GM12878 (cell line): ENCODE measurements around the gene KCNG1. TPM values are rescaled to one million over a fixed set of nuclear protein-coding genes. Genes with fewer than 3 reads are reported as not detected.
A peak's percentile ranks its signal among the peaks of the same experiment; 100 is the strongest.

Experiments
- ATAC-seq: fragments of 200-7000 bp; cut with Tn5 transposase; 3 replicates; pipeline ENCODE4 v1.9.1; 2020; ENCODE audit warnings: mild to moderate bottlenecking, moderate library complexity
- BruUV-seq: library from RNA; stranded (reverse); fragments of 400-500 nt; replicated peaks from 2 replicates; lab custom pipeline; 2021; lab: Mats Ljungman, UMichigan
- CTCF ChIA-PET: fragments of 300-600 bp; sonication (Branson Sonifier 250); formaldehyde crosslinking; extraction: SDS; loops from one replicate; lab custom pipeline; 2021; ENCODE audit warnings: inconsistent platforms; lab: Yijun Ruan, JAX
- POLR2A ChIA-PET: fragments of 350-600 bp; formaldehyde crosslinking; extraction: SDS; loops from one replicate; lab custom pipeline; 2021; ENCODE audit warnings: inconsistent platforms; lab: Charles Lee
- RAD21 ChIA-PET: fragments of 300-600 bp; sonication (Branson Sonifier 250); formaldehyde crosslinking; loops from one replicate; lab custom pipeline; 2023; ENCODE audit warnings: antibody characterized with exemption; ENCODE audit not compliant: unreplicated experiment; lab: Charles Lee
- SMC1A ChIA-PET: fragments of 300-600 bp; sonication (Branson Sonifier 250); formaldehyde crosslinking; loops from one replicate; lab custom pipeline; 2023; ENCODE audit not compliant: unreplicated experiment, uncharacterized antibody; lab: Charles Lee
- DNase-seq: peaks from one replicate; pipeline ENCODE4 v3.0.0-alpha.2; 2011; ENCODE audit warnings: low read depth, low spot score
- FAIRE-seq: peaks from 3 replicates; lab custom pipeline; 2011; peaks lifted over from hg19 to GRCh38; lab: Jason Lieb, UNC
- H2AFZ ChIP-seq: 2 replicates; pipeline ENCODE4 v1.6.0; 2011; ENCODE audit warnings: low read depth, low read length, control low read depth; ENCODE audit not compliant: control insufficient read depth
- H3K27ac ChIP-seq: 2 replicates; pipeline ENCODE4 v1.5.1; 2011; ENCODE audit warnings: control low read depth; ENCODE audit not compliant: control insufficient read depth, insufficient read depth
- H3K27me3 ChIP-seq, 2 experiments: replicated peaks in 1 of 2; 2 replicates each; pipeline versions ENCODE4 v1.6.0 to v1.6.1; 2011; ENCODE audit warnings: low read length in 1 of 2; ENCODE audit not compliant: control insufficient read depth in 2 of 2, insufficient read depth in 2 of 2
- H3K36me3 ChIP-seq, 2 experiments: 2 replicates each; pipeline ENCODE4 v1.5.1; 2011; ENCODE audit warnings: low read length in 1 of 2; ENCODE audit not compliant: control insufficient read depth in 2 of 2, insufficient read depth in 2 of 2
- H3K4me1 ChIP-seq: 2 replicates; pipeline ENCODE4 v1.6.1; 2011; ENCODE audit warnings: mild to moderate bottlenecking, low read length, moderate library complexity, mixed read lengths; ENCODE audit not compliant: control insufficient read depth, insufficient read depth
- H3K4me2 ChIP-seq: 2 replicates; pipeline ENCODE4 v1.6.0; 2011; ENCODE audit warnings: control low read depth; ENCODE audit not compliant: control insufficient read depth, insufficient read depth
- H3K4me3 ChIP-seq: fragments of 200-600 bp; sonication (generic); 2 replicates; pipeline ENCODE4 v1.5.1; 2016
- H3K79me2 ChIP-seq: 2 replicates; pipeline ENCODE4 v1.6.0; 2011; ENCODE audit warnings: low read length; ENCODE audit not compliant: control insufficient read depth, insufficient read depth
- H3K9ac ChIP-seq: 2 replicates; pipeline ENCODE4 v1.8.0; 2011; ENCODE audit warnings: low read length, control low read depth, mixed read lengths; ENCODE audit not compliant: control insufficient read depth, insufficient read depth
- H3K9me3 ChIP-seq: replicated peaks from 3 replicates; pipeline ENCODE4 v1.5.1; 2011; ENCODE audit warnings: mild to moderate bottlenecking, low read length; ENCODE audit not compliant: control insufficient read depth, insufficient read depth
- H4K20me1 ChIP-seq: 2 replicates; pipeline ENCODE4 v1.6.0; 2011; ENCODE audit not compliant: control insufficient read depth, insufficient read depth
- FOXK2 ChIP-seq: fragments of 450-650 bp; IDR thresholded peaks from 2 replicates; pipeline ENCODE4 v1.6.1; 2017; ENCODE audit warnings: mild to moderate bottlenecking, moderate library complexity
- NKRF ChIP-seq: fragments of 450-650 bp; conservative IDR thresholded peaks from 2 replicates; pipeline ENCODE4 v1.6.1; 2017; ENCODE audit warnings: mild to moderate bottlenecking, moderate library complexity
- POLR2A ChIP-seq: IDR thresholded peaks from 2 replicates; pipeline ENCODE4 v1.6.1; 2011; ENCODE audit warnings: low read depth, mild to moderate bottlenecking, low read length
- RBBP5 ChIP-seq: fragments of 200-600 bp; sonication (generic); conservative IDR thresholded peaks from 2 replicates; pipeline ENCODE4 v1.6.1; 2016
- REST ChIP-seq: IDR thresholded peaks from 2 replicates; pipeline ENCODE4 v1.6.1; 2012; ENCODE audit warnings: mild to moderate bottlenecking, low read depth, low read length
- WGBS: methylation state at CpG from one replicate; pipeline ENCODE4 v1.1.6; 2016; ENCODE audit warnings: low lambda C conversion rate; ENCODE audit not compliant: insufficient replicate concordance, insufficient coverage; ENCODE audit errors: missing lambda C conversion rate; 5-methylcytosine and 5-hydroxymethylcytosine counted together
- in situ Hi-C: fragments of 300-500 bp; cut with MboI; formaldehyde crosslinking; loops from 9 replicates; pipeline ENCODE4 v1.14.3; 2018; ENCODE audit warnings: mixed read lengths
- intact Hi-C: fragments of 100-400 bp; cut with micrococcal nuclease; formaldehyde crosslinking; loops from one replicate; pipeline ENCODE4 v1.14.2; 2022; ENCODE audit not compliant: unreplicated experiment
- polyA plus RNA-seq, 11 experiments: library from polyadenylated mRNA; depleted of rRNA in 4 of 11; unstranded in 6 of 11; stranded (reverse) in 5 of 11; fragments of >200 nt; fragmentation: Nextera tagmentation in 4 of 11; fragmentation: Illumina TruSeq in 1 of 11; extraction: Ambion mirVana in 4 of 11; extraction: Trizol in 1 of 11; gene quantifications; 1 replicate in 1 of 11; 2 replicates in 10 of 11; pipeline versions ENCODE4 v1.2.1 to v1.2.3, GENCODE V29; 2011 to 2016; ENCODE audit warnings: inconsistent platforms in 2 of 11, missing spikeins in 2 of 11, low read depth in 1 of 11
- total RNA-seq, 4 experiments: library from RNA; depleted of rRNA in 3 of 4; stranded (reverse); fragments of >200 nt in 3 of 4; fragmentation: Illumina TruSeq in 1 of 4; extraction: Trizol in 1 of 4; gene quantifications; 2 replicates each; pipeline versions ENCODE4 v1.2.1 to v1.2.3, GENCODE V29; 2013 to 2021

Gene KCNG1
- total and polyA plus RNA-seq, 10 of the 15 experiments (the other 5 are each of a cell fraction or from before 2014, with no cell fraction given): not detected

GRCh38 chr20:51019656-51020592 is 3.0 kb downstream of the KCNG1 start:
- 34% methylated on average over 21 of the region's 21 CpGs for WGBS

More at GRCh38 chr20:51019656-51020592, 3.0 kb downstream of the KCNG1 start:
- Histone ChIP-seq H3K36me3 (no peaks in the 10 kb centered on the region), H3K79me2 (no peaks in the 10 kb centered on the region), H3K9me3 (no peaks in the 10 kb centered on the region), H3K4me3 (no peak overlapping the region), H3K4me1 (no peaks in the 10 kb centered on the region), H3K9ac (no peak overlapping the region), H3K4me2 (no peak overlapping the region), H4K20me1 (no peaks in the 10 kb centered on the region), H3K27me3 (peaks cover 17 to 22% of the 10 kb centered on the region in 2 experiments), H2AFZ (no peak overlapping the region), H3K27ac (no peak overlapping the region)
- intact Hi-C loops: no loop called here
- in situ Hi-C loops: no loop called here
- ChIA-PET RAD21 (no interaction called here), SMC1A (no interaction called here), CTCF (no interaction called here), POLR2A (no interaction called here)
- FAIRE-seq (no peak), ATAC-seq (no peak), DNase-seq (no peak)
- no TSS peak for BruUV-seq
- 0 out of 2 replicates have a peak, but pooled peaks have one; percentile 5 for TF ChIP-seq FOXK2
- no peak for TF ChIP-seq NKRF
- no peak for TF ChIP-seq RBBP5
- TF ChIP-seq REST: no peak
- no peak for TF ChIP-seq POLR2A
